GM12872 (cell line): Measurements from ENCODE around the gene DMTF1.

Experiments
- CTCF ChIP-seq: IDR thresholded peaks from 3 replicates; pipeline ENCODE4 v1.5.1; 2011; ENCODE audit warnings: low read depth, mild to moderate bottlenecking, low read length, moderate library complexity; ENCODE audit not compliant: insufficient read depth

The DMTF1 gene

DNA sequence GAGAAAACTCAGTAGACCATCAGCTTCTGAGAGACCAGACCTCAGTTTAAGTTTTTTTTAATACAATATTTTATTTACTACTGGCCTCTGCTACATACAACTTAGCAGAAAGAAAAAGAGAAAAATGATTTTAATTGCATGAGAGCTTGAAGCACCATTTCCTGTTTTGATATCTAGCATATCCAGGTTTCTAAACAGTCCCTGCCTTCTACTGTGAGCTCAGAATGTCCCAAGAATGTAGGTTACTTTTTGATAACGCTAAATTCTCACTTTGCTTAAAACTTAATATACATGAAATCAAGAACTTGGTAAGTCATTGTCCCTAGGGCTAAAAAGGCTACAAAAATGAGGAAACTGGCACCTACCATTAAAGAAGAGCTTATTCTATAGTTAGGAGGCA lies 60.2 kb downstream of the DMTF1 start:
- no peak for TF ChIP-seq CTCF

GRCh38 chr7:87213252-87213651 lies 61.0 kb downstream of the DMTF1 start:
- no peak for TF ChIP-seq CTCF

DNA sequence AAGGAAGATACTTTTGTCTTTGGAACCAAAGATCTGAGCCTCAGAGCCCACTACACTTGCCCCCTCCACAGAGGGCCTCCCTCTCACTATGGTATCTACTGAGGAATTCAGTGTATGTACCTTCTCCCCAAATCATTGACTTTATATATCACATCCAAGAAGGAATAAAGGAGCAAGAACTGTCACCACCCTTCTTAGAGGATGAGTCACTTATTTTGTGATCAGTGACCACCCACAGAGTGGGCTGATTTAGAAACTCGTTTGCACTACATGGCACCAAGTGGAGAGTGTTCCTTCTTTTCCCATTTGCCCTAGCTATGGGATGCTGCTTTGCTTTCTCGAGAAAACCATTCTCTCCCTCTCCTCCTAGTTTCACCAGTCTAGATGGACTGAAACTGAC lies 61.6 kb downstream of the DMTF1 start:
- no peak for TF ChIP-seq CTCF

- TF ChIP-seq CTCF, result no peak
Observed at GRCh38 chr7:87215046-87215445, 62.8 kb downstream of the DMTF1 start.

DNA sequence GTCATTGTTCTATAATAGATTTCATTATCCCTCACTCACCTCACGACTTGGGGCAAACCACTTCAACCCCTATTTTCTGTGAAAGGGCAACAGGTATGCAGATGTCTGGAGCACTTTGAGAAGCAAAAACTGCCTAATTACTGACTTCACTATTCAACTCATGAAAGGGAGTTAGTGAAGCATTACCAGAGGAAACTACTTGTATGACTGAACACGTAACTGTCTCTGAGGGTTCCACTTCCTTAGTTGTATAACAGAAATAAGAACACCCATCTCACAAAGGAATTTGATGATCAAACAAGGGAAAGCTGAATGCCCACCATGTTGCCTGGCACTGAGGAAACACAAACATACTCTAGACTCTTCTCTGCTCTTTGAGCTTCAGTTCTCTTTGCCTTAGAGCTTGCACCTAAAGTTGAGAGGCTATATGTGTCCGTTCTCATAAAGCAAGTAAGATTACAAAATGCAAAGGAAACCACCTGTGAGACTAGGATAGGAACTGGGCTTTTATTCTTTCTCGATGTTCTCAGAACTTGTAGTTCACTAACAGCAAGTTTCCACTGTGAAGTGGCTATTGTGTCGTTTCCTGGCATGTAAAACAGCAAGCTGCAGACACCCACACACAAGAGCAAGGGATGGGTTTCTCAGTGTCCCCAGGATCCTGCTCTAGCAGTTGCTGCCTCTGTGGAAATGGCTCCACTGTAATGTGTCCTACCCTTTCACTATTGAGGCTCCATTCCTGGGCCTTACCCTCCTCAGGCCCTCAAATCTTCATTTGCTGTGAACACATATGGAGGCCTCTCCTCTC lies 64.7 kb downstream of the DMTF1 start:
- no peak for TF ChIP-seq CTCF

- no peak for TF ChIP-seq CTCF
Observed at GRCh38 chr7:87217983-87218653, 65.9 kb downstream of the DMTF1 start.

- TF ChIP-seq CTCF, result 0 out of 3 replicates have a peak, but pooled peaks have one; percentile 22
Observed at GRCh38 chr7:87218796-87219544, 66.7 kb downstream of the DMTF1 start.
